ENCODE data around the gene AGBL1.

Gene AGBL1

DNA sequence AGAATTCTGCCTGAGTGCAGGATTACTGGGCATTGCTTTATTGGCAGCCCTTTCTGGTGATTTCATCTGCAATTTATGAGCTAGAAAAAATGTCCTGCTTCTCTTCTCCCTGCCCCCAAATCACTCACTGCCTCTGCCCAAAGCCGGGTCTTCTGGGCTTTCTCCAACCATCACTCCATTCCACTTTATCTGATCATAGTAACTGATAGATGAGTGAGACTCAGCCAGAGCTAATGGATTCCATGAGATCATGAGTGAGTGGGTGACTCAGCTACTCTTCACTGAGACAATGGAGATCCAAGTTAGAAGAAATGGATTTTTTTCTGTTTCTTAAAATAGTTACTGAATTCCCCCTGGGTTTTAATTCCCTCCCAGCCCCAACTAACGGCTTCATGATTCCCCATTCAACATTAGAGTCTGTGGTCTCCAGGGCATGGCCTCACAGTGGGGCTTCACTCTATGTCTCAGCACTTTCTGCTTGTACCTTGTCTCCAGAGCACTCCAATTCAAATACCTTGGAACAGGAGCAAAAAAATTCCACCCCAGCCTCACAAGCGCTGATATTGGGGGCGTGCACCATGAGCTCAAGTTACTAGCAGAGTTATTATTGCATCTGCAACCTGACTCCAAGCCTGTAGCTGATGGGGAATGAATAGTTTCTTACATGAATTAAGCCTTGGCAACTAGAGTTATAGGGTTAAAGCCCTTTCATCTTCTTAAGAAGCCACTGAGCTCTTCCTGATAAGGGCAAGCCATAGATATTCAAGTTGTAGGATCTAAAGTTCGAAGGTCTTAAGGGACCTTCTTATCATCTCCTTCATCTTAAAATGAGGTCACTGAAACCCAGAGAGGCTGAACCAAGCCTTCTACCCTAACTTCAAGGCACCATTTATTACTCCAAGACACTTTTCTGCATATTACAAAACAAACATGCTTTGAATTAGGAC, 85.9 kb downstream of the AGBL1 start:
- no peak for DNase-seq

DNA sequence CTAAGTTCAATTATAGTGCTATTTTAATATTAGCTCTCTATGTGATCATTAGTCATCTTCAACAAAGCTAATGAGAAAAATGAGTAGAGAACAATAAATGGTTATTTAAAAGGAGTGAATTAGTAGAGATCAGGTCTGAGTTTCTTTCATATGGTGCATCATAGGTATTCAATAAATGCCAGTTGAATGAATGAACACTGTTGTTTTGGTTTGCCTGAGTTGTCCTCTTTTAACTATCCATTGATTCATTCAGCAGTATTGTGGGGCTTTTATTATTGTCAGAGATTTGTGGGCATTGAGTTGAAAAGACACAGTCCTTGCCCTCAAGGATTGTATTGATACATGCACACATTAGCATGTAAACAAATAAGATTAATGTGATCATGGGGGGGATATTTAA, 88.2 kb downstream of the AGBL1 start:
- no peak for DNase-seq

DNA sequence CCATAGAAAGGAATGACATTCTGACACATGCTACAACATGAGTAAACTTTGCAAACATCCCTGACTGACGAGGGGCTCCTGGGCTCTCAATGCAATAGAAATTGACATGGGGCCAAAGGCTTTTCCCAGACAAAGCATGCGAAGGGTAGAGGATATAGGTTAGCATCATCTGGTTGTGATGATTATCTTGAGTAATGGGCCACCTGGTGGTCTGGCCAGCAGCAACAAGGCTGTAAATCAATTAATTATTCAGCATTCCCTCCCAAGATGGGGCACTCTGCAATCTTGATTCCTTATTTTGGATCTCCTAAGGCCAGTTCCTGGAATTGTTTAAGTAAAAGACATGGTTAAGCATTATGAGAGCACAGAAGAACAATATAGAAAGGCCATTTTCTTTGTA, 99.2 kb downstream of the AGBL1 start:
- DNase-seq = no peak

DNA sequence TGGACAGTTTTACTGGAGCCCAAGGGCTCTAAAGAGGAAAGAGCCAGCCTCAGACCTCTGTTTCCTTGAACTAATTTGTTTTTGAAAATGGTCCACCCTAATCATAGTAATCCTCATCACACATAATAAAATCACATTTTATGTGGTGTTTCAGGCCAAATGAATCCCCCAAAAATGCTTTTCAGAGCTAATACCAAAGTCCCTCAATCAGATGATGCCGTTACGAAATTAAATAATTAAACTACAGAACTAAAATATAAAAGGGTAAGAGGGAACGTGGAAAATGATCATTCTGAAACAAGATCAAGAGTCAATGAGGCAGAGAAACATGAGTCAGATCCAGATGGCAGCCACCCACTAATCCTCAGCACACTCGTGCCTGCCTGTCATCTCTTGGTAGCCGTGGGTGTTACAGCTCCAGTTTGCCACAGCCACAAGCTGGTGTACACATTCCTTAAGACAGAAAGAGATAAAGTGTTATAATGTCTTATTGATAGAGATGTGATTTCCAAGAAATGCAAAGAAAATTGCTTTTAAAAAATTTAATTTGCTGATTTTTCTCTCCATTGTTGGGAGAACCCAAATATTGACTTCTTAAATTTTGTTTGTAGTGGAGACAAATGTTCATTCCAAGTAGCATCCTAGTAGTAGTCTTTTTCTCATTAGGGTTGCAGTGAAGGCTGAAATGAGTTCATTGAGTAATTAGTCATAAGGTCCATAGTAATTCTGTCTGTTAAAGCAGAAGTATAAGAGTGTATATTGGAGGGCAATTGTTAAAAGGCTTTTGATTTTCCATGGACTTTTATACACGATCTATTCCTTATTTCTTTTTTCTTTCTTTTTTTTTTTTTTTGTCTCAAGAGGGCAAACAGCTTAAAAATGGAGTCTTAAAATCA, 104.2 kb downstream of the AGBL1 start:
- DNase-seq = no peak

DNA sequence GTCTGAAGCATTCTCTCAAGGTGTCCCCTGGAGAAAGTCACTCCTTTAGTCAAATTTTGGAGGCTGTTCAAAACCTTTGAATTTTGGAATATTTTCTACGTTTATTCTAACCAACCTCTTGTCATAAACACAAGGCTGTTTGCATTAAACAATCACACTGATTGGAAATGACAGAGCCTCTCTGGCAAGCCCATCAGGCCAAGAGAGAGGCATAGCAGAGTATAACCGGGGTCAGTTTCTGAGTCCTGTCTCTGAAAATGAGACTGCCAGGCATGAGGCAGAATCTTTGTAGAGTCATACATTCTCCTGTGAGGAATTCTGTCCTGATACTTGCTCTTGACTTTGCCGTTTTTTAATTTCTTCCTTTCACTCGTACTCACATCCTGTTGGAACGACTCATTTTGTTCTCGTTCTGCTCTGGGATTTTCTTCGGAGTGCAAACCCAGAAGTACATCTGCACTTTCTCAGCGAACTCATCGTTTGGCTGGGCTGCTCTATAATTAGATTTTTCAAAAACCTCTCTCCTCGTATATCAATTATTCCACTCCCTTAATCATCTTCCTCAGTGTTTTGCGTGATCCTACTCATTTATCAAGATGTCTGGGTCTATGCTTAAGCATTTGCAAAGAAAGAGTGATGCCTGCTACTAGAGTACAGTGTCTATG, 114.2 kb downstream of the AGBL1 start:
- no peak for DNase-seq

DNA sequence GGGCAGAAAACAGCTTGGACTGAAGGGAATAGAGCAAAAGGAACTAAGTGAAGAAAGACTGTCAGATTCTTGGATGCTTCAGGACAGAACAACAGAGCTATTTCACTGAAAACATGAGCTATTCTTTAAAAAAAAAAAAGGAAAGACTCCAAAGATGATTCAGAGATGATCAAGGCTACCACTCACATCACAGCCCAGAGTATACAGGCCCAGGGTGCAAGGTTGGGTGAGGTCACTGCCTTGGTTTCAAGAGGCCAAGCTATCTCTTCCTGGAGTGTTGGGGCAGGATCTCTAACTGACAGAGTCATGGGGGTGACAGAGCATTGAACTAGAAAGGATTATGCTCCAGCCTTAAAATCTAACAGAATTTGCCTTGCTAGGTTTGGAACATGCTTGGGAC, 118.1 kb downstream of the AGBL1 start:
- DNase-seq = no peak

DNA sequence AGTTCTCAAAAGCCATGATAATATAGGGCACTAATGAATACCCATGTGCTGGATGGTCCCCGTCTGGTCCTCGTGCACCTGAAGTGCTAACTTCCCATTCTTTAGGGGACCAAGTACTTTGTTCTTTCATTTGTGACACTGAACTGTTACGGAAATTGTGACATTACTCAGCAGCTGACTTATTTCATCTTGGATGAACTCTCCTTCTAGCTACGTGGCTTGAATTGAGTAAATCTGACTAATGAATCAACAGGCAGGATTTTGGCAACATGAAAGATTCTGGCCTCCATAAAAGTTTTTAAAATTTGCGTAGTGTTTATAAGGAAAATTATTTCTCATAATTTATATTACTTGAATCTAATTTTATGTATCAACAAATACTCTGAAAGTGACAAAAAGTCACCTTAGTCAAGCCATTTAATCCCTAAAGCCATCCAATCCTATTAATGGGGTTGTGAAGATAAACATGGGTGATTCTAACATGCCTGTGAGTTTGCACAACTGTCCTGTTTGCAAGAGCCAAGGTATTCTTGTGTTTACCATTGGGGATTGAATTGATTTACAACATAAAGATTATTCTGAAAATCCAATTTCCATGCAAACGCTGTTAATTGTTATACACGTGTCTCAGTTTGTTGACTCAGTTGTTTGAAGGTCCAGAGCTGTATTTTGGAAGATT, 119.9 kb downstream of the AGBL1 start:
- DNase-seq = no peak

DNA sequence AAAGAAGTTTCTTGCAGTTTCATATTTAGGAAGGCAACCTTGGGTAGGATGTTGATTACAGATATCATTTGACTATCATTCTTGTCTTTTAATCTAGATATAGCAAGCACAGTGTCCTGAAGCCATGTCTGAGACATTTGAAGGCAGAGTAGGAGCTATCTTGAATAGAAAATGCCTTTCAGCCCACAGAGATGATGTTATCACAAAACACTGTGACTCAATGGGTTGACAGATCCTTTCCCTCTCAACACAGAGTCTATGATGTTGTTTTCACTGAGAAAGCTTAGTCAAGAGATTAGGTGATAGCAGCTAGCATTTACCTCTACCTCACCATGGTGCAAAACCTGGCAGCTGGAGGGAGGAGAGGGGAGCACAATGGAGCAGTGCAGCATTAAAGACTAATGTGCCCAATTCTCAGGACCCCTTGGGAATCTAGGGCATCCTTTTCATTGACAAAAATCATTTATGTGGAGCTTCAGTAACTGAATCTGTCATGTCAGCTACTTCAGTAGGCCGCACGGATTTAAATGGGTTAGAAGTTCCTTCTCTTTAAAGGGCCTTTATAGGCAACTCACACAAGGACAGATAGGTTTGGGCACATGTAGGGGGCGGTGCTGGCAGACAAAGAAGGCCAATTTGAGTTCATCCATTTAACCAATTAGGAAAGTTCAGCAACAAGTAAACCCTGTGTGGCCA, 121.8 kb downstream of the AGBL1 start:
- no peak for DNase-seq

DNA sequence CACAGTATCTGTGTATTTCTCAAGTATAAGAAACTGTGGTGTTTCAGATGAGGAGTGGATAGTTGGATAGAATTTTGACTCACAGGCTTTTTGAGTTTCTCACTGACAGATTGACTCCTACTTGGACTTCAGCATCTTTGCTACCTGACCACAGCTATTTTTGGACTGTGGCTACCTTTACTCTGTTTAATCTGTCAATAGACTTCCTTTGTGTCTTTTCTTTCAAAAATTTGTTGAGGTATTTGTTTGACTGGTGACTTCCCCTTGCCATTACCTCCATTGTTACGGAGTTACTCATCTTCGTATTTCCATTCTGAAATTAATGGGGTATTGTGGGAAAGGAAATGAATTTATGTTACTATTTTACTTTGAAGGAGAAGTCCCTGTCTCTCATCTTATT, 123.8 kb downstream of the AGBL1 start:
- no peak for DNase-seq

DNA sequence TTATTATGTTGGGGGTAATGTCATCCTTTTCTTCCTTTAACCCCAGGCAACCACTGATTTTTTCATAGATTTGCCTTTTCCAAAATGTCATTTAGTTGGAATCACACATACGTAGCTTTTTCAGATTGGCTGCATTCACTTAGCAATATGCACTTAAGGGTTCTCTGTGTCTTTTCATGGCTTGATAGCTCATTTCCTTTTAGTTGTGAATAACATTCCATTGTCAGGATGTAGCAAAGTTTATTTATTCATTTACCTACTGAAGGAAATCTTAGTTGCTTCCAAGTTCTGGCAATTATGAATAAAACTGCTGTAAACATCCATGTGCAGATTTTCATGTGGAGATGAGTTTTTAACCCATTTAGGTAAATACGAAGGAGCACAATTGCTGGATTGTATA, 125.4 kb downstream of the AGBL1 start:
- DNase-seq = no peak

DNA sequence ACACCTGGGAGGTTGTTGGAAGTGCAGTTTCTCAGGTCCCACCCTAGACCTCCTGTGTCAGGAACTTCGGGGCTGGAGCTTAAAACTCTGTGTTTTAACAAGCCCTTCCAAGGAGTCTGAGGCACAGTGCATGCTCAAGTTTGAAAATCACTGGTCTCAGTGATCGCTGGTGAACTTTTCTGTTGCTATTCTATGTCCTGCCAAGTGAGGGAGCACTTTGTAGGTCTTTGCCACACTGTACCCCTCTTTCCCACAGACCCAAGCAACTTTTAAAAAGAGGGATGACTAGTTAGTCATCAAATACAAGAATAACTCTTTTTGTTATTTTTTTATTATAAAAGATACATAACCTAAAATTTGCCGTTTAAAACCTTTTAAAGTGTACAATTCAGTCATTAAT, 133.7 kb downstream of the AGBL1 start:
- DNase-seq = no peak

DNA sequence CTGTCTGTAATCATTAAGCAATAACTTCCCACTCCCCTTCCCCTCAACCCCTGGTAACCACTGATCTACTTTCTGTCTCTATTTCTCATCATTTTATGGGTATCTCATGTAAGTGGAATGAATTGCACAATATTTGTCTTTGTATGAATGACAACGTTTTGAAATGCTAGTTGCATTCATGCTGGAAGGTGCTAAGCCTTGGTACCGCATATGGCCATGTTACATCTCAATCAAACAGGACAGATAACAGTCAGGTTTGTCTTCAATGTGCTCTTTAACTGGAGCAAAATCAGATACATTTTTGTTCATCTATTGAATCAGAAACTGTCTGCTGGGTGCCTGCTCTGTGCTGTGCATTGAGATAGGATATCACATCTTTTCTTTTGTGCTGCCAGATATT, 134.2 kb downstream of the AGBL1 start:
- DNase-seq = no peak

DNA sequence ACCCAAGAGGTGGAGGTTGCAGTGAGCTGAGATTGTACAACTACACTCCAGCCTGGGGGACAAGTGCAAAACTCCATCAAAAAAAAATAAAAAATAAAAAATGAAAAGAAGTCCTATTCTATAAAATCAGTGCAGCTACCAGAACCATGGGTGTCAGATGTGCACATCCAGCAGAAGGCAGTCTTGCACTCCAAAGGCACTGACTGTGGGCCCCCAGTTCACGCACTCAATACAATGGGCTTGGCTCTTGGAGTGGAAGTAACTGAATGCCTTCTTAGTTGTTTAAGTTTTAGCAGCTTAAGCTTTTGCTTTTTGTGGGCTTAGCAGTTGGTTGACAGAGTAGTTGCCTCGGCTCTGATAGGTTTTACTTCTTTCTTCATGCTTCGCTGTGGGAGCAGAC, 141.4 kb downstream of the AGBL1 start:
- DNase-seq = no peak

DNA sequence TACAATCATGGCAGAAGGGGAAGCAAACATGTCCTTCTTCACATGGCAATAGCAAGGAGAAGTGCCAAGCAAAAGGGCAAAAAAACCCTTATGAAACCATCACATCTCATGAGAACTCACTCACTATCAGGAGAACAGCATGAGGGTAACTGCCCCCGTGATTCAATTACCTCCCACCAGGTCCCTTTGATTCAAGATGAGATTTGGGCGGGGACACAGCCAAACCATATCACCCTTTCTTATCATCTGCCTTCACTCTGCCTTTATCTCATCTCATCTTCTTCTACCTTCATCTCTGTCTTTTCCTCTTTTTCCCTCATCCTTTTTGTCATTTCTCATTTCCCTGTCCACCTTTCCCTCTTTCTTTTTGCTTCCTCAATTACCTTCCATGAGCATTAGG, 149.6 kb downstream of the AGBL1 start:
- no peak for DNase-seq

DNA sequence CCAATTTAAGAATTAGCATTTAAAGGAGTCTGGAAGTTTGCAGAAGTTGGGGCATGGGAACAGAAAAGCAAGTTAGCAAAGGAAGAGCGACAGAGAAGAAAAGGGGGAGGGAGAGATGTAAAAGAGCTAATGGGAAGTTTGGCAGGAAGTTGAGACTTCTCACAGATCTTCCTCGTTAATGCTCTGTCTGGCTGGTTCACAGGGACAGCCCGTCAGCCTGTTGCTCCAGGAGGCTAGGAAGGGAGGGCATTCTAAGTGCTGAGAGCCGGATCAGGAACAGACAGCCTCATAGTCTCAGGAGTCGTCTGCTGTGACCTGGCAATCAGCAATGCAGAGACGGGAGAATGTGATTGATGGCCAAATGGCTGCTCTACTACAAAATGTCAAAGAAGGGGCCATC, 150.3 kb downstream of the AGBL1 start:
- DNase-seq = no peak

DNA sequence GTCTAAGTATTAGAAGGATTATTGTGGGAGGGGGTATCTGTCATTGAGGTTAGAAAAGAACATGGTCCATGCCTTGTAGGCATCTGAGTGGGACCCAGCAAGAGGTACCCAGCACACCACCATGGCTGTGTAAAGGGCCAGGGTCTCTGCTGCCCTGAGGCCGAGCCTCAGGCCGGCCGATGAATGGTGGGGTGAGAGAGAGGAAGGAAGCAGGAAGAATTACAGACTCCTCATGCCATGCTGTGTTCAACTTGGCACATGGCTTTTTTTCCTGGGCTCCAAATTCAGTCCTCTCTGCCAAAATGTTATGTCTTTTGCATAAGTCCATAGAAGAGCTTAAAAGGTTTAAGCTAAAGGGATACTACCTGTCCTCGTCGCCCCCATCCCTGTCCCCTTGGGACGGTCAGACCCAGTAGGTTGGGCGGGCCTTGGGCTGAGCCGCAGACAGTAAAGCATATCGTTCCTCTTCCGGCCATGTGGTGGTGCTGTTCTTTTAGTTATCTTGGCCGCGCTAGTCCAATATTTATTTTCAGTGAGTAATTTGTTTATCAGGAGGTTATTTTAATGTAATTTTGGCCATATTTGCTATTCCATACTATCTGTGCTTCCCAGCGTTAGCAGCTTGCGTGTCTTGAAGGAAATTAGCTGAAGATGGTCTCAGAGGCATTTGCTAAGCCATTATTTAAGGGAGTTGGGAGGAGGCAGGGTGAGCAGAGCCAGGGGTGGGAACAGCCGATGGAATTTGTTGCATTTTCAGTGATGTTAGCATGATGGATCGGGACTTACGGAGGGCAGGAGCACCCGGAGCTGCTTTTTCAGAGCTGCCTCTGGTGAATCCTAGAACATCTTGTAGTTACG, 152.4 kb downstream of the AGBL1 start:
- peak; percentile 23 for DNase-seq

DNA sequence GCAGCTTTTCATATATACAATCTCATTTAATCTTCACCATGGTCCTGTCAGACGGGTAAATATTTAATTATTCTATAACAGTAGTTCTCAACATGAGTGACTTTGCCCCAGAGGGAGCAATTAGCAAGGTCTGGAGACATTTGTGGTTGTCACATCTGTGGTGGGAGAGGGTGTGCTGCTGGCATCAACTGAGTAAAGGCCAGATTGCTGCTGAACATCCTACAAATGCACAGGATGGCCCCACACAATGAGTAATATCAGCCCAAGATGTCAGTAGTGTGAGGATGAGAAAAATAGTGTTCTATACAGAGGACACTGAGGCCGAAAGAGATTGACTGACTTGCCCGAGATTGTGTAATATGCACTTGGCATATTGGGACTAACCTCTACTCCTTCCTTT, 156.0 kb downstream of the AGBL1 start:
- DNase-seq = no peak

DNA sequence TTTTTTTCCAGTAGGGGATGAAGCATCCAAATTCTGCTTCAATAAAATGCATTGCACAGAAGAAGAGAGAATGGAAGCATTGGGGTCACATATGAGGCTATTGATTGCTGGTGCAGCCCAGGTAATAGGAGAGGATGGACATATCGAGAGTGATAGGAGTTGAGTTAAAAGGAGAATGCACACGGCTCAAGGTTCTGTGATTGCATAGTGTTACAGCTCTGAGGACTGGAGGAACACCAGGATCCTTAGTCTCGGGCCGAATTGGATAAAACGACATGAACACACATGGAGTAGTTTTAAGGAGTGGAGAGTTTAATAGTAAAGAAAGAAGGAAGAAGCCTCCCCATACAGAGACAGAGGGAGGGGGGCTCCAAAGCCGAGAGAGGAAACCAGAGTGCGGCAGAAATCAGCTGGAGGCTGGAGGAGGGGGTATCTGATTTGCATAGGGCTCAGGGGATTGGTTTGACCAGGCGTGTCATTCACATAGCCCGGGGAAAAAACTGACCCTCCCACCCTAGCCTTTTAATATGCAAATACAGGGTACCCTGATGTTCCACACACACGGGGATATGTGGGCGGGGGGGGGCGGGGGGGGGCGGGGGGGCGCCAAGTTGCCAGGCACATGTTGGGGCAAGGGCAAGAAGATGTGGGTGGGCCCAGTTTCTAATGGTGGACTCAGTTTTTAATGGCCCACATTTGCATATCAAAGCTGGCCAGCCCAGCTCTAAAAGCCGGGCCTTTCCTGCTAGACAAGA, 156.9 kb downstream of the AGBL1 start:
- DNase-seq = no peak

DNA sequence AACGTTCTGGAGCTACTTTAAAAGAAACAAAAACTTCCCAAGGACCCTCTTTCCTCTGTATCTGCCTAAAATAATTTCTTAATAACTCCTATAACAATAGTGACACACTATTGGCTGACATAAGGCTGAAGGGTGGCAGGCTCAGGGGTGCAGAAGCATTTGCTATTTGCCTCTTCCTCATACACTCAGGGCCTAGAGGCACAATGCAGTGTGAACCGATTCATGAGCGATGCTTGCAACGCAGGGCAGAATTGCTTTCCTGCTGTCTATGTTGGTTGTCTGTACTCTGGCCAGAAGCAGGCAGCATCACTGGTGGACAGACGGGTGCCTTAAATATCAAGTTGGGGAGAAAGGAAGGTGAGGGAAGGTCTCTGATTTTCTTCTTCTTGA, 157.4 kb downstream of the AGBL1 start:
- no peak for DNase-seq

DNA sequence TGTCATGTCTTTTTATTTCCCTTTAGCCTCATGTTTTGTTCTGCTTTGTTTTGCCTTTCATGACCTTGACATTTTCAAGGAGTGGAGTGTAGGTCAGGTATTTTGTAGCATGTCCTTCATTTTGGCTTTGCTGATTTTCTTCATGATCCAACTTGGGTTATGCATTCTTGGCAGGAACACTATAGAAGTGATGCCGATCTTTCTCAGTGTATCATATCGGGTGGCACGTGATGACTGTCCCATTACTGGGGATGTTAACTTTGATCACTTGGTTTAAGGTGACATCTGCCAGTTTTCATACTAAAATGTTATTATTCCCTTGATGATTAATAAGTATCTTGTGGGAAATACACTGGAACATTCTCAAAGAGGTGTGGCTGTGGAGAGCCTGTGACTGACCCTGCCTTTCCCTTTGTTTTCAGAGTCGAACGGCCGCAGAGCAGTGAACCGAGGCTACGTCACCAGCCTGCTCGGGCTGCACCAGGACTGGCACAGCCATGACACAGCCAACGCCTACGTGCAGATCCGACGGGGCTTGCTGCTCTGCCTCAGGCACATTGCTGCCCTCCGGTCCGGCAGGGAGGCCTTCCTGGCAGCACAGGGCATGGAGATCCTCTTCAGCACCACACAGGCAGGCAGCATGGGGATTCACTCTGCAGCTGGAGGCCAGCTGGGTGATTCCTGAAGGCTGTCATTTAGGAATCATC, 167.7 kb downstream of the AGBL1 start:
- no peak for DNase-seq
